ENCODE results near the gene DDX51. TPM values are rescaled to one million over a fixed set of nuclear protein-coding genes. Genes with fewer than 3 reads are reported as not detected.
A peak's percentile ranks its signal among the peaks of the same experiment; 100 is the strongest.

Gene DDX51
- total RNA-seq, 6 donors from 2014 or later, result 8.7 to 23.5 (median 19.2) TPM

- peaks cover 14 to 83% (median 42%) of the 10 kb centered on the region in 4 donors for H3K36me3 ChIP-seq
- no peaks in the 10 kb centered on the region for H3K27me3 ChIP-seq
- DNase-seq (no peak), ATAC-seq (ENCODE audit: low FRiP score in 2 of 2) (no peak)
- H3K4me1 ChIP-seq, result no peaks in the 10 kb centered on the region
- 94 to 95% methylated on average over 10 to 12 of the region's 12 CpGs for WGBS, 2 donors
- no peak overlapping the region for H3K27ac ChIP-seq
- no peak overlapping the region for H3K4me3 ChIP-seq
- H3K9me3 ChIP-seq, result no peaks in the 10 kb centered on the region
- no peak for TF ChIP-seq CTCF (IDR thresholded peaks at IDR 0.05)
- no peak for TF ChIP-seq EP300 (IDR thresholded peaks at IDR 0.05)
- TF ChIP-seq POLR2AphosphoS5 (IDR thresholded peaks at IDR 0.05), result no peak
- no peak for TF ChIP-seq POLR2A (IDR thresholded peaks at IDR 0.05)
These were observed 20.0 kb downstream of the DDX51 start for GRCh38 chr12:132123970-132124765.

GRCh38 chr12:132121283-132121682 lies 22.8 kb downstream of the DDX51 start:
- no peak for ATAC-seq (ENCODE audit: low FRiP score in 2 of 2)
- 94 to 95% methylated on average over 14 of the region's 14 CpGs for WGBS, 2 donors
- no peaks in the 10 kb centered on the region for H3K4me1 ChIP-seq
- H3K36me3 ChIP-seq, result peaks cover 4 to 77% (median 46%) of the 10 kb centered on the region in 4 donors
- H3K27me3 ChIP-seq, result no peaks in the 10 kb centered on the region
- TF ChIP-seq POLR2A (IDR thresholded peaks at IDR 0.05) (no peak), EP300 (IDR thresholded peaks at IDR 0.05) (no peak), POLR2AphosphoS5 (IDR thresholded peaks at IDR 0.05) (no peak), CTCF (IDR thresholded peaks at IDR 0.05) (no peak)
- no peak overlapping the region for H3K27ac ChIP-seq
- no peaks in the 10 kb centered on the region for H3K9me3 ChIP-seq
- DNase-seq, result peak in 1 of 2 donors; percentile 54
- no peak overlapping the region for H3K4me3 ChIP-seq

GRCh38 chr12:132118876-132119275 lies 25.2 kb downstream of the DDX51 start:
- H3K27me3 ChIP-seq, result no peaks in the 10 kb centered on the region
- H3K9me3 ChIP-seq, result no peaks in the 10 kb centered on the region
- H3K27ac ChIP-seq, result no peak overlapping the region
- no peak for ATAC-seq (ENCODE audit: low FRiP score in 2 of 2)
- no peak overlapping the region for H3K4me3 ChIP-seq
- peak in 1 of 2 donors; percentile 79 for DNase-seq
- WGBS, 2 donors, result 96 to 98% methylated on average over 9 to 13 of the region's 22 CpGs
- TF ChIP-seq POLR2A (IDR thresholded peaks at IDR 0.05) (no peak), POLR2AphosphoS5 (IDR thresholded peaks at IDR 0.05) (no peak)
- H3K36me3 ChIP-seq, result peaks cover 9 to 76% (median 53%) of the 10 kb centered on the region in 4 donors
- H3K4me1 ChIP-seq, result no peaks in the 10 kb centered on the region

GRCh38 chr12:132117558-132117875 lies 26.6 kb downstream of the DDX51 start:
- Histone ChIP-seq H3K9me3 (no peaks in the 10 kb centered on the region), H3K27ac (no peak overlapping the region), H3K4me3 (no peak overlapping the region), H3K4me1 (no peaks in the 10 kb centered on the region), H3K36me3 (peaks cover 9 to 77% (median 57%) of the 10 kb centered on the region in 4 donors), H3K27me3 (no peaks in the 10 kb centered on the region)
- ATAC-seq (ENCODE audit: low FRiP score in 2 of 2) (no peak), DNase-seq (no peak)
- WGBS, 2 donors, result 97 to 98% methylated on average over 4 to 10 of the region's 10 CpGs
- TF ChIP-seq CTCF (IDR thresholded peaks at IDR 0.05) (no peak), EP300 (IDR thresholded peaks at IDR 0.05) (no peak), POLR2AphosphoS5 (IDR thresholded peaks at IDR 0.05) (no peak), POLR2A (IDR thresholded peaks at IDR 0.05) (no peak)

- peak; percentile 28 to 29 for ATAC-seq (ENCODE audit: low FRiP score in 2 of 2)
- Histone ChIP-seq H3K9me3 (no peaks in the 10 kb centered on the region), H3K36me3 (peaks cover 5 to 75% (median 52%) of the 10 kb centered on the region in 4 donors), H3K4me3 (no peak overlapping the region), H3K27me3 (no peaks in the 10 kb centered on the region), H3K27ac (no peak overlapping the region), H3K4me1 (no peaks in the 10 kb centered on the region)
- TF ChIP-seq POLR2AphosphoS5 (IDR thresholded peaks at IDR 0.05) (no peak), POLR2A (IDR thresholded peaks at IDR 0.05) (no peak), EP300 (IDR thresholded peaks at IDR 0.05) (no peak), CTCF (IDR thresholded peaks at IDR 0.05) (no peak)
- WGBS, 2 donors, result 97 to 99% methylated on average over 34 to 38 of the region's 58 CpGs
- DNase-seq, result peak in 1 of 2 donors; percentile 84
These were observed 27.2 kb downstream of the DDX51 start for GRCh38 chr12:132116709-132117557.

Measured in upper lobe of left lung (tissue), 6 donors.